Measurements from ENCODE around the gene LIPC. TPM values are rescaled to one million over a fixed set of nuclear protein-coding genes. Genes with fewer than 3 reads are reported as not detected.

LIPC gene
- total and polyA plus RNA-seq, 9 of the 15 experiments (the other 6 are each of a cell fraction or from before 2014, with no cell fraction given), result 0.07 to 0.41 (median 0.11) TPM; not detected in 2

DNA sequence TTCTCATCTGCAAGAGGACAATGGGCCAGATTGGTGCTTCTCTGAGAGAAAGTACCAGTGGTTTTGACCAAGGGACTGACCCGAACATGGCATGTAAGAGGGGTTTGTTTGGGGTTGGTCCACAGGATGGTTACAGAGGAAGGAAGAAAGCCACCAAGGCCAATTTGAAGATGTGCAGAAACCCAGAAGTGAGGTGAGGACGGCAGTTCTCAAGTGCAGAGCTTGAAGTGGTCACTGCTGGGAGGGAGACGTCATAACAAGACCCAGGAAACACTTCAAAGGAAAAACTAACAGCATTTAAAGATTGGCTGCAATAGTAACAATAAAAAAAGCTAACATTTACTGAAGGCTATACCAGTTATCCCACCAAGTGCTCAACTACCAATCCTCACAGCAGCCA, 29.1 kb downstream of the LIPC start (continued):
- TF ChIP-seq, protein P1, sequence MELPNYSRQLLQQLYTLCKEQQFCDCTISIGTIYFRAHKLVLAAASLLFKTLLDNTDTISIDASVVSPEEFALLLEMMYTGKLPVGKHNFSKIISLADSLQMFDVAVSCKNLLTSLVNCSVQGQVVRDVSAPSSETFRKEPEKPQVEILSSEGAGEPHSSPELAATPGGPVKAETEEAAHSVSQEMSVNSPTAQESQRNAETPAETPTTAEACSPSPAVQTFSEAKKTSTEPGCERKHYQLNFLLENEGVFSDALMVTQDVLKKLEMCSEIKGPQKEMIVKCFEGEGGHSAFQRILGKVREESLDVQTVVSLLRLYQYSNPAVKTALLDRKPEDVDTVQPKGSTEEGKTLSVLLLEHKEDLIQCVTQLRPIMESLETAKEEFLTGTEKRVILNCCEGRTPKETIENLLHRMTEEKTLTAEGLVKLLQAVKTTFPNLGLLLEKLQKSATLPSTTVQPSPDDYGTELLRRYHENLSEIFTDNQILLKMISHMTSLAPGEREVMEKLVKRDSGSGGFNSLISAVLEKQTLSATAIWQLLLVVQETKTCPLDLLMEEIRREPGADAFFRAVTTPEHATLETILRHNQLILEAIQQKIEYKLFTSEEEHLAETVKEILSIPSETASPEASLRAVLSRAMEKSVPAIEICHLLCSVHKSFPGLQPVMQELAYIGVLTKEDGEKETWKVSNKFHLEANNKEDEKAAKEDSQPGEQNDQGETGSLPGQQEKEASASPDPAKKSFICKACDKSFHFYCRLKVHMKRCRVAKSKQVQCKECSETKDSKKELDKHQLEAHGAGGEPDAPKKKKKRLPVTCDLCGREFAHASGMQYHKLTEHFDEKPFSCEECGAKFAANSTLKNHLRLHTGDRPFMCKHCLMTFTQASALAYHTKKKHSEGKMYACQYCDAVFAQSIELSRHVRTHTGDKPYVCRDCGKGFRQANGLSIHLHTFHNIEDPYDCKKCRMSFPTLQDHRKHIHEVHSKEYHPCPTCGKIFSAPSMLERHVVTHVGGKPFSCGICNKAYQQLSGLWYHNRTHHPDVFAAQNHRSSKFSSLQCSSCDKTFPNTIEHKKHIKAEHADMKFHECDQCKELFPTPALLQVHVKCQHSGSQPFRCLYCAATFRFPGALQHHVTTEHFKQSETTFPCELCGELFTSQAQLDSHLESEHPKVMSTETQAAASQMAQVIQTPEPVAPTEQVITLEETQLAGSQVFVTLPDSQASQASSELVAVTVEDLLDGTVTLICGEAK (IDR thresholded peaks at IDR 0.05), result no peak
- TF ChIP-seq, protein P1 (CRISPR knock-in tag; IDR thresholded peaks at IDR 0.05), result no peak
- TF ChIP-seq CXXC5 (CRISPR knock-in tag; IDR thresholded peaks at IDR 0.05), result no peak
